Measurements from ENCODE around the gene RNF141.

Gene RNF141

GRCh38 chr11:10540915-10541560, at the start of gene RNF141:
Gene RNF141, minus strand, starts transcription at chr11:10541187. Its CDS starts 7,029 bp downstream, at chr11:10534158.
- FAIRE-seq (no peak), DNase-seq (ENCODE audit: insufficient read length, low spot score) (peak; percentile 51)
- TF ChIP-seq CTCF (IDR thresholded peaks at IDR 0.05; ENCODE audit: insufficient read depth, missing control alignments), result peak; percentile 69

- FAIRE-seq, result no peak
- TF ChIP-seq CTCF (IDR thresholded peaks at IDR 0.05; ENCODE audit: insufficient read depth, missing control alignments), result no peak
- no peak for DNase-seq (ENCODE audit: insufficient read length, low spot score)
These were observed 49.4 kb upstream of the RNF141 start for GRCh38 chr11:10590218-10590915.

GRCh38 chr11:10588904-10589303, 47.9 kb upstream of the RNF141 start:
- FAIRE-seq (no peak), DNase-seq (ENCODE audit: insufficient read length, low spot score) (no peak)
- TF ChIP-seq CTCF (IDR thresholded peaks at IDR 0.05; ENCODE audit: insufficient read depth, missing control alignments), result no peak

GRCh38 chr11:10587995-10588394, 47.0 kb upstream of the RNF141 start:
- DNase-seq (ENCODE audit: insufficient read length, low spot score) (no peak), FAIRE-seq (no peak)
- no peak for TF ChIP-seq CTCF (IDR thresholded peaks at IDR 0.05; ENCODE audit: insufficient read depth, missing control alignments)

- no peak for TF ChIP-seq CTCF (IDR thresholded peaks at IDR 0.05; ENCODE audit: insufficient read depth, missing control alignments)
These were observed 46.4 kb upstream of the RNF141 start for GRCh38 chr11:10587388-10587787.

GRCh38 chr11:10584071-10584501, 43.1 kb upstream of the RNF141 start:
- no peak for FAIRE-seq
- DNase-seq (ENCODE audit: insufficient read length, low spot score), result no peak
- no peak for TF ChIP-seq CTCF (IDR thresholded peaks at IDR 0.05; ENCODE audit: insufficient read depth, missing control alignments)

More at GRCh38 chr11:10587388-10587787, 46.4 kb upstream of the RNF141 start:
- FAIRE-seq, result no peak
- DNase-seq (ENCODE audit: insufficient read length, low spot score), result no peak

GRCh38 chr11:10581481-10582019, 40.6 kb upstream of the RNF141 start:
- no peak for FAIRE-seq
- no peak for DNase-seq (ENCODE audit: insufficient read length, low spot score)
- TF ChIP-seq CTCF (IDR thresholded peaks at IDR 0.05; ENCODE audit: insufficient read depth, missing control alignments), result no peak

Measured in D721Med (cell line).